ENCODE results near the gene SHISA9. TPM values are rescaled to one million over a fixed set of nuclear protein-coding genes. Genes with fewer than 3 reads are reported as not detected.

The SHISA9 gene
- total RNA-seq, 3 donors from 2014 or later (not counting 1 experiment from before 2014, with no cell fraction given) = 0.05 TPM; not detected in 2

GRCh38 chr16:13063457-13063856, 162.1 kb downstream of the SHISA9 start:
- no peak overlapping the region for H3K27ac ChIP-seq (ENCODE audit: low read length)
- DNase-seq (no peak), ATAC-seq (no peak)
- H3K4me1 ChIP-seq (ENCODE audit: control insufficient read depth, insufficient read depth, low read length) = no peaks in the 10 kb centered on the region
- H3K4me3 Mint-ChIP-seq = no peak overlapping the region
- H3K27ac Mint-ChIP-seq = no peak overlapping the region
- no peaks in the 10 kb centered on the region for H3K27me3 Mint-ChIP-seq (ENCODE audit: low read depth in 2 of 2)
- no peaks in the 10 kb centered on the region for H3K9me3 ChIP-seq (ENCODE audit: control insufficient read depth, insufficient read depth, low read length)
- no peaks in the 10 kb centered on the region for H3K27me3 ChIP-seq (ENCODE audit: control insufficient read depth, insufficient read depth, low read length)
- H3K4me1 Mint-ChIP-seq = no peaks in the 10 kb centered on the region
- intact Hi-C loops (cut with micrococcal nuclease) = no loop called here
- no peaks in the 10 kb centered on the region for H3K36me3 ChIP-seq (ENCODE audit: control insufficient read depth, insufficient read depth, low read length)
- no peak for TF ChIP-seq CTCF (IDR thresholded peaks at IDR 0.05)
- 94% methylated on average over 10 of the region's 10 CpGs for WGBS (ENCODE audit: insufficient coverage)
- H3K9me3 Mint-ChIP-seq = peaks cover 2 to 5% of the 10 kb centered on the region in 2 donors
- no peaks in the 10 kb centered on the region for H3K36me3 Mint-ChIP-seq
- no peak overlapping the region for H3K4me3 ChIP-seq (ENCODE audit: low read length)

GRCh38 chr16:13064821-13065220, 163.4 kb downstream of the SHISA9 start:
- DNase-seq (no peak), ATAC-seq (no peak)
- TF ChIP-seq CTCF (IDR thresholded peaks at IDR 0.05) = no peak
- 5% methylated on average over 1 of the region's 1 CpG for WGBS (ENCODE audit: insufficient coverage)
- H3K4me1 ChIP-seq (ENCODE audit: control insufficient read depth, insufficient read depth, low read length) = no peaks in the 10 kb centered on the region
- no peaks in the 10 kb centered on the region for H3K9me3 ChIP-seq (ENCODE audit: control insufficient read depth, insufficient read depth, low read length)
- H3K27me3 ChIP-seq (ENCODE audit: control insufficient read depth, insufficient read depth, low read length) = no peaks in the 10 kb centered on the region
- H3K36me3 Mint-ChIP-seq = no peaks in the 10 kb centered on the region
- no peaks in the 10 kb centered on the region for H3K36me3 ChIP-seq (ENCODE audit: control insufficient read depth, insufficient read depth, low read length)
- no peak overlapping the region for H3K4me3 Mint-ChIP-seq
- peaks cover 2 to 5% of the 10 kb centered on the region in 2 donors for H3K9me3 Mint-ChIP-seq
- H3K27me3 Mint-ChIP-seq (ENCODE audit: low read depth in 2 of 2) = no peaks in the 10 kb centered on the region
- no peak overlapping the region for H3K27ac Mint-ChIP-seq
- intact Hi-C loops (cut with micrococcal nuclease) = no loop called here
- H3K4me3 ChIP-seq (ENCODE audit: low read length) = no peak overlapping the region
- H3K27ac ChIP-seq (ENCODE audit: low read length) = no peak overlapping the region
- no peaks in the 10 kb centered on the region for H3K4me1 Mint-ChIP-seq

- Histone ChIP-seq H3K4me1 (ENCODE audit: control insufficient read depth, insufficient read depth, low read length) (no peaks in the 10 kb centered on the region), H3K4me3 (ENCODE audit: low read length) (no peak overlapping the region), H3K27ac (ENCODE audit: low read length) (no peak overlapping the region), H3K9me3 (ENCODE audit: control insufficient read depth, insufficient read depth, low read length) (no peaks in the 10 kb centered on the region), H3K36me3 (ENCODE audit: control insufficient read depth, insufficient read depth, low read length) (no peaks in the 10 kb centered on the region), H3K27me3 (ENCODE audit: control insufficient read depth, insufficient read depth, low read length) (no peaks in the 10 kb centered on the region)
- peaks cover 5% of the 10 kb centered on the region in 2 donors for H3K9me3 Mint-ChIP-seq
- ATAC-seq = no peak
- H3K4me3 Mint-ChIP-seq = no peak overlapping the region
- H3K27ac Mint-ChIP-seq = no peak overlapping the region
- TF ChIP-seq CTCF (IDR thresholded peaks at IDR 0.05) = no peak
- no peaks in the 10 kb centered on the region for H3K4me1 Mint-ChIP-seq
- intact Hi-C loops (cut with micrococcal nuclease) = no loop called here
- no peaks in the 10 kb centered on the region for H3K36me3 Mint-ChIP-seq
- peaks cover 0 to 2% of the 10 kb centered on the region in 2 donors for H3K27me3 Mint-ChIP-seq (ENCODE audit: low read depth in 2 of 2)
- WGBS (ENCODE audit: insufficient coverage) = 93% methylated on average over 7 of the region's 7 CpGs
- no peak for DNase-seq
Measured at GRCh38 chr16:13067648-13068047, 166.2 kb downstream of the SHISA9 start.

- 98% methylated on average over 8 of the region's 8 CpGs for WGBS (ENCODE audit: insufficient coverage)
- H3K27ac Mint-ChIP-seq = no peak overlapping the region
Measured at GRCh38 chr16:13068912-13069583, 167.7 kb downstream of the SHISA9 start.

More at GRCh38 chr16:13068912-13069583, 167.7 kb downstream of the SHISA9 start:
- ATAC-seq = peak in 1 of 3 donors; percentile 36
- Mint-ChIP-seq H3K9me3 (peaks cover 5% of the 10 kb centered on the region in 2 donors), H3K27me3 (ENCODE audit: low read depth in 2 of 2) (peaks cover 0 to 2% of the 10 kb centered on the region in 2 donors), H3K4me3 (no peak overlapping the region), H3K36me3 (no peaks in the 10 kb centered on the region), H3K4me1 (no peaks in the 10 kb centered on the region)
- DNase-seq = no peak
- Histone ChIP-seq H3K4me3 (ENCODE audit: low read length) (no peak overlapping the region), H3K4me1 (ENCODE audit: control insufficient read depth, insufficient read depth, low read length) (no peaks in the 10 kb centered on the region), H3K27me3 (ENCODE audit: control insufficient read depth, insufficient read depth, low read length) (no peaks in the 10 kb centered on the region), H3K27ac (ENCODE audit: low read length) (no peak overlapping the region), H3K9me3 (ENCODE audit: control insufficient read depth, insufficient read depth, low read length) (no peaks in the 10 kb centered on the region), H3K36me3 (ENCODE audit: control insufficient read depth, insufficient read depth, low read length) (no peaks in the 10 kb centered on the region)
- no peak for TF ChIP-seq CTCF (IDR thresholded peaks at IDR 0.05)
- intact Hi-C loops (cut with micrococcal nuclease) = no loop called here
